Natural killer cell (primary cell): ENCODE results near the gene PML. TPM values are rescaled to one million over a fixed set of nuclear protein-coding genes. Genes with fewer than 3 reads are reported as not detected.

Source experiments
- ATAC-seq, 3 donors: fragments of 150-1000 bp in 2 of 3; fragments of 200-7000 bp in 1 of 3; cut with Tn5 transposase; 1 replicate in 1 of 3; 2 replicates in 2 of 3; pipeline ENCODE4 v1.10.0; 2021; ENCODE audit warnings: mild to moderate bottlenecking in 2 of 3, moderate library complexity in 2 of 3
- DNase-seq, 2 donors: peaks; one replicate each; pipeline versions ENCODE4 v3.0.0 to v3.0.0-alpha.2; 2013 to 2021; ENCODE audit warnings: mixed read lengths in 1 of 2
- H3K27ac ChIP-seq: one replicate; pipeline ENCODE4 v1.5.1; 2013; ENCODE audit warnings: mild to moderate bottlenecking, low read length
- H3K27me3 ChIP-seq: one replicate; pipeline ENCODE4 v1.6.1; 2013; ENCODE audit warnings: low read length; ENCODE audit not compliant: control insufficient read depth, insufficient read depth
- H3K36me3 ChIP-seq: one replicate; pipeline ENCODE4 v1.6.1; 2013; ENCODE audit warnings: low read length; ENCODE audit not compliant: control insufficient read depth, insufficient read depth
- H3K4me1 ChIP-seq: one replicate; pipeline ENCODE4 v1.6.1; 2013; ENCODE audit warnings: low read length; ENCODE audit not compliant: control insufficient read depth, insufficient read depth
- H3K4me3 ChIP-seq: one replicate; pipeline ENCODE4 v1.5.1; 2013; ENCODE audit warnings: low read length
- H3K9me3 ChIP-seq: one replicate; pipeline ENCODE4 v1.6.1; 2013; ENCODE audit warnings: low read length; ENCODE audit not compliant: control insufficient read depth, insufficient read depth
- H3K27ac Mint-ChIP-seq, 2 donors: one replicate each; pipeline ENCODE4 v1.8.0; 2022; ENCODE audit warnings: mild to moderate bottlenecking in 2 of 2, mixed read lengths in 2 of 2, moderate library complexity in 1 of 2
- H3K27me3 Mint-ChIP-seq, 2 donors: one replicate each; pipeline ENCODE4 v1.8.0; 2022; ENCODE audit warnings: low read depth in 2 of 2, mixed read lengths in 2 of 2
- H3K36me3 Mint-ChIP-seq: one replicate; pipeline ENCODE4 v1.8.0; 2022; ENCODE audit warnings: mixed read lengths
- H3K4me1 Mint-ChIP-seq, 2 donors: one replicate each; pipeline ENCODE4 v1.8.0; 2022; ENCODE audit warnings: mixed read lengths in 2 of 2
- H3K4me3 Mint-ChIP-seq: one replicate; pipeline ENCODE4 v1.8.0; 2022; ENCODE audit warnings: mild to moderate bottlenecking, moderate library complexity, mixed read lengths
- H3K9me3 Mint-ChIP-seq, 2 donors: one replicate each; pipeline ENCODE4 v1.8.0; 2022; ENCODE audit warnings: mixed read lengths in 2 of 2
- WGBS: methylation state at CpG from one replicate; pipeline ENCODE4 v1.1.7; 2013; ENCODE audit warnings: missing lambda C conversion rate; ENCODE audit not compliant: insufficient coverage; 5-methylcytosine and 5-hydroxymethylcytosine counted together
- intact Hi-C: fragments of 100-400 bp; cut with micrococcal nuclease; formaldehyde crosslinking; loops from one replicate; pipeline ENCODE4 v1.14.2; 2022
- total RNA-seq, 4 donors: library from RNA; stranded (reverse); fragments of 120-200 nt in 1 of 4; gene quantifications; one replicate each; pipeline versions ENCODE4 v1.2.3 to v1.2.4, GENCODE V29; 2013 to 2022
- TF ChIP-seq, protein P1 (sequence below): fragments of 200-600 bp; IDR thresholded peaks from one replicate; pipeline ENCODE4 v1.8.0; 2022; ENCODE audit warnings: antibody characterized with exemption

PML gene
- total RNA-seq, 3 donors from 2014 or later (not counting 1 experiment from before 2014, with no cell fraction given), result 65.8 to 68.7 (median 67.6) TPM

GRCh38 chr15:73949496-73949895 is 45.0 kb upstream of the PML start:
- no peaks in the 10 kb centered on the region for H3K9me3 ChIP-seq
- H3K27me3 Mint-ChIP-seq, result peaks cover 0 to 2% of the 10 kb centered on the region in 2 donors
- H3K27ac Mint-ChIP-seq, result no peak overlapping the region
- no peaks in the 10 kb centered on the region for H3K27me3 ChIP-seq
- DNase-seq (no peak), ATAC-seq (no peak)
- no peaks in the 10 kb centered on the region for H3K36me3 ChIP-seq
- intact Hi-C loops, result no loop called here
- H3K4me1 ChIP-seq, result peaks cover 14% of the 10 kb centered on the region
- 92% methylated on average over 10 of the region's 10 CpGs for WGBS
- peaks cover 9% of the 10 kb centered on the region in 2 donors for H3K4me1 Mint-ChIP-seq
- no peak overlapping the region for H3K4me3 ChIP-seq
- H3K4me3 Mint-ChIP-seq, result no peak overlapping the region
- H3K9me3 Mint-ChIP-seq, result no peaks in the 10 kb centered on the region
- TF ChIP-seq, protein P1, sequence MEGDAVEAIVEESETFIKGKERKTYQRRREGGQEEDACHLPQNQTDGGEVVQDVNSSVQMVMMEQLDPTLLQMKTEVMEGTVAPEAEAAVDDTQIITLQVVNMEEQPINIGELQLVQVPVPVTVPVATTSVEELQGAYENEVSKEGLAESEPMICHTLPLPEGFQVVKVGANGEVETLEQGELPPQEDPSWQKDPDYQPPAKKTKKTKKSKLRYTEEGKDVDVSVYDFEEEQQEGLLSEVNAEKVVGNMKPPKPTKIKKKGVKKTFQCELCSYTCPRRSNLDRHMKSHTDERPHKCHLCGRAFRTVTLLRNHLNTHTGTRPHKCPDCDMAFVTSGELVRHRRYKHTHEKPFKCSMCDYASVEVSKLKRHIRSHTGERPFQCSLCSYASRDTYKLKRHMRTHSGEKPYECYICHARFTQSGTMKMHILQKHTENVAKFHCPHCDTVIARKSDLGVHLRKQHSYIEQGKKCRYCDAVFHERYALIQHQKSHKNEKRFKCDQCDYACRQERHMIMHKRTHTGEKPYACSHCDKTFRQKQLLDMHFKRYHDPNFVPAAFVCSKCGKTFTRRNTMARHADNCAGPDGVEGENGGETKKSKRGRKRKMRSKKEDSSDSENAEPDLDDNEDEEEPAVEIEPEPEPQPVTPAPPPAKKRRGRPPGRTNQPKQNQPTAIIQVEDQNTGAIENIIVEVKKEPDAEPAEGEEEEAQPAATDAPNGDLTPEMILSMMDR, result no peak
- no peaks in the 10 kb centered on the region for H3K36me3 Mint-ChIP-seq
- no peak overlapping the region for H3K27ac ChIP-seq

DNA sequence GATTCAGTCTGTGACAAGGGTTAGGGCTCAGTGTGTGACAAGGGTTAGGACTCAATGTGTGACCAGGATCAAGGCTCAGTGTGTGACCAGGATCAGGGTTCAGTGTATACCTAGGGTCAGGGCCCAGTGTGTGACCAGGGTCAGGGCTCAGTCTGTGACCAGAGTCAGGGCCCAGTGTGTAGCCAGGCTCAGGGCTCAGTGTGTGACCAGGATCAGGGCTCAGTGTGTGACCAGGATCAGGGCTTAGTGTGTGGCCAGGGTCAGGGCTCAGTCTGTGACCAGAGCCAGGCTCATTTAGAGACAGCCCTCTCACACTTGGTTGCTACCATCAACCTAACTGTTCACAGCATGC is 44.1 kb upstream of the PML start:
- no peak overlapping the region for H3K27ac ChIP-seq
- H3K36me3 Mint-ChIP-seq, result no peaks in the 10 kb centered on the region
- no peak overlapping the region for H3K4me3 ChIP-seq
- intact Hi-C loops, result no loop called here
- DNase-seq (no peak), ATAC-seq (no peak)
- H3K9me3 ChIP-seq, result no peaks in the 10 kb centered on the region
- peaks cover 0 to 2% of the 10 kb centered on the region in 2 donors for H3K27me3 Mint-ChIP-seq
- H3K4me3 Mint-ChIP-seq, result no peak overlapping the region
- H3K27me3 ChIP-seq, result no peaks in the 10 kb centered on the region
- no peaks in the 10 kb centered on the region for H3K36me3 ChIP-seq
- H3K4me1 ChIP-seq, result peaks cover 14% of the 10 kb centered on the region
- TF ChIP-seq, protein P1, result no peak
- H3K4me1 Mint-ChIP-seq, result peaks cover 9% of the 10 kb centered on the region in 2 donors
- no peaks in the 10 kb centered on the region for H3K9me3 Mint-ChIP-seq
- H3K27ac Mint-ChIP-seq, result peak overlapping the region in 1 of 2 donors; percentile 77

DNA sequence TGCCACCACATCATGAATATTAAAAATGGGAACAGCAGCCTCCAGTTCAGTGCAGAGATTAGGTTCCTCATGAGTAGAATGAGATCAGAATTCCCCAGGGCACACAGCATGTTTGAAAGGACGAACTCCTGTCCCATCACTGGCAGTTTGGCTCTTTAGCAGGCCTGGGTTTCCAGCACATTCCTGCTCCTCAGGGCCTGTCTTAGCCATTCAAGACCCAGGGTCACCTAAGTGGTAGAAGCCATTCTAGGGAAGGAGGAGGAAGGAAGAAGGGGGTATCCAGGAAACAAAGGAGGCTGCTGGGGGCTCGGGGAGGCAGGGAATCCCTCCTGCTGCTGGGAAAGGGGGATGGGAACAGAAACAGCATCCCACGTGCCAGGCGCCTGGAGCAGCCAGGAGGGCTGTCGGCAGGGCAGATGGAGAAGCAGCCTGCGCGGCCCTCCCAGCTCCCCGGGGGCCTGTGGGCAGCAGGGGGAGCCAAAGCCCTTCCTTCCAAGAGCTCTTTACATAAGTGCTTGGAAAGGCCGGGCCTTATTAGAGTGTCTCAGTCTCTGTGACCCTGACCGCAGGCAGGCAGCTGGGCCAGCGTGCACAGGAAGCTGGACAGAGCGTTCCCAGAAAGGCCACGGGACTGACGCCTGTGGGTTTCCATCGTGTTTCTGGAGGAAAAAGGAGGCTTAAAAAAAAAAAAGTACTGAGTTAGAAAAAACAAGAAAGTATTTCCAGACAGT is 43.5 kb upstream of the PML start:
- Mint-ChIP-seq H3K36me3 (no peaks in the 10 kb centered on the region), H3K4me1 (peaks cover 9% of the 10 kb centered on the region in 2 donors), H3K9me3 (no peaks in the 10 kb centered on the region), H3K27ac (peak overlapping the region; percentile 15 to 77), H3K27me3 (peaks cover 0 to under 1% of the 10 kb centered on the region in 2 donors), H3K4me3 (no peak overlapping the region)
- Histone ChIP-seq H3K9me3 (no peaks in the 10 kb centered on the region), H3K27me3 (no peaks in the 10 kb centered on the region), H3K27ac (no peak overlapping the region), H3K36me3 (no peaks in the 10 kb centered on the region), H3K4me3 (no peak overlapping the region), H3K4me1 (peaks cover 14% of the 10 kb centered on the region)
- peak; percentile 50 to 84 for DNase-seq
- TF ChIP-seq, protein P1, result peak; percentile 56
- 17% methylated on average over 15 of the region's 15 CpGs for WGBS
- peak; percentile 75 to 94 (median 92) for ATAC-seq
- intact Hi-C loops, result loop anchor here (1.0 kb wide), 1 partner anchor 13 kb away; no protein-coding TSS in a partner anchor
